Mesenchymal stem cell (in vitro differentiated cells and primary cell): ENCODE data around the gene TRAK2.

Experiments used
- DNase-seq: peaks from one replicate; pipeline ENCODE4 v3.0.0-alpha.2; 2013
- H2AFZ ChIP-seq: one replicate; pipeline ENCODE4 v1.6.1; 2013; ENCODE audit warnings: low read depth, mild to moderate bottlenecking, control low read depth, inconsistent platforms, low read length, moderate library complexity
- H2AK5ac ChIP-seq: 2 replicates; pipeline ENCODE4 v1.6.1; 2013; ENCODE audit warnings: low read length, moderate library complexity, mild to moderate bottlenecking, inconsistent platforms; ENCODE audit not compliant: severe bottlenecking
- H2BK120ac ChIP-seq: one replicate; pipeline ENCODE4 v1.6.1; 2013; ENCODE audit warnings: low read depth, mild to moderate bottlenecking, inconsistent platforms, low read length, moderate library complexity
- H2BK12ac ChIP-seq, 2 experiments: one replicate each; pipeline ENCODE4 v1.6.1; 2013; ENCODE audit warnings: inconsistent platforms in 2 of 2, low read length in 2 of 2, mild to moderate bottlenecking in 2 of 2, moderate library complexity in 2 of 2, control low read depth in 1 of 2
- H2BK15ac ChIP-seq: one replicate; pipeline ENCODE4 v1.6.1; 2013; ENCODE audit warnings: mild to moderate bottlenecking, low read depth, inconsistent platforms; ENCODE audit not compliant: poor library complexity, severe bottlenecking
- H2BK5ac ChIP-seq: 2 replicates; pipeline ENCODE4 v1.6.1; 2013; ENCODE audit warnings: low read depth, mild to moderate bottlenecking, low read length, control low read depth, inconsistent platforms; ENCODE audit not compliant: poor library complexity, severe bottlenecking
- H3K14ac ChIP-seq, 2 experiments: one replicate each; pipeline ENCODE4 v1.6.1; 2013; ENCODE audit warnings: inconsistent platforms in 2 of 2, low read length in 2 of 2, control low read depth in 1 of 2, mild to moderate bottlenecking in 1 of 2, moderate library complexity in 1 of 2
- H3K18ac ChIP-seq, 2 experiments: one replicate each; pipeline ENCODE4 v1.6.1; 2013; ENCODE audit warnings: inconsistent platforms in 2 of 2, low read length in 2 of 2, control low read depth in 1 of 2, low read depth in 1 of 2, mild to moderate bottlenecking in 1 of 2
- H3K23ac ChIP-seq, 2 experiments: one replicate each; pipeline ENCODE4 v1.6.1; 2013; ENCODE audit warnings: inconsistent platforms in 2 of 2, low read length in 2 of 2, mild to moderate bottlenecking in 2 of 2, moderate library complexity in 2 of 2, control low read depth in 1 of 2
- H3K27ac ChIP-seq: 2 replicates; pipeline ENCODE4 v1.5.1; 2013; ENCODE audit warnings: mild to moderate bottlenecking, moderate library complexity, low read length, control low read depth, inconsistent platforms; ENCODE audit not compliant: poor library complexity, severe bottlenecking
- H3K27me3 ChIP-seq, 2 experiments: 2 replicates each; pipeline versions ENCODE4 v1.6.1 to v1.7.0; 2013; ENCODE audit warnings: low read length in 2 of 2, mild to moderate bottlenecking in 2 of 2, moderate library complexity in 2 of 2, control low read depth in 1 of 2, inconsistent platforms in 1 of 2; ENCODE audit not compliant: control insufficient read depth in 1 of 2, insufficient read depth in 1 of 2
- H3K36me3 ChIP-seq, 2 experiments: 2 replicates each; pipeline versions ENCODE4 v1.6.1 to v1.7.0; 2013; ENCODE audit warnings: low read length in 2 of 2, control low read depth in 1 of 2, inconsistent platforms in 1 of 2, low read depth in 1 of 2, mild to moderate bottlenecking in 1 of 2; ENCODE audit not compliant: insufficient read depth in 2 of 2, control insufficient read depth in 1 of 2
- H3K4ac ChIP-seq, 2 experiments: one replicate each; pipeline ENCODE4 v1.6.1; 2013; ENCODE audit warnings: inconsistent platforms in 2 of 2, low read length in 2 of 2, mild to moderate bottlenecking in 2 of 2, moderate library complexity in 2 of 2, control low read depth in 1 of 2, low read depth in 1 of 2
- H3K4me1 ChIP-seq: 2 replicates; pipeline ENCODE4 v1.6.1; 2013; ENCODE audit warnings: low read depth, low read length, control low read depth; ENCODE audit not compliant: control insufficient read depth, insufficient read depth
- H3K4me2 ChIP-seq: 2 replicates; pipeline ENCODE4 v1.6.1; 2013; ENCODE audit warnings: low read length, mild to moderate bottlenecking, inconsistent platforms; ENCODE audit not compliant: poor library complexity, severe bottlenecking
- H3K4me3 ChIP-seq, 2 experiments: 2 replicates each; pipeline versions ENCODE4 v1.5.1 to v1.7.0; 2013; ENCODE audit warnings: low read length in 2 of 2, mild to moderate bottlenecking in 2 of 2, control low read depth in 1 of 2, low read depth in 1 of 2; ENCODE audit not compliant: insufficient read depth in 1 of 2
- H3K79me1 ChIP-seq: replicated peaks from 2 replicates; pipeline ENCODE4 v1.6.1; 2013; ENCODE audit warnings: mild to moderate bottlenecking, control low read depth, low read length, inconsistent platforms; ENCODE audit not compliant: poor library complexity, severe bottlenecking
- H3K9ac ChIP-seq: 2 replicates; pipeline ENCODE4 v1.7.0; 2013; ENCODE audit warnings: mild to moderate bottlenecking, low read length, moderate library complexity
- H3K9me3 ChIP-seq: 2 replicates; pipeline ENCODE4 v1.7.0; 2013; ENCODE audit warnings: mild to moderate bottlenecking, low read length; ENCODE audit not compliant: control insufficient read depth
- H4K8ac ChIP-seq: one replicate; pipeline ENCODE4 v1.6.1; 2013; ENCODE audit warnings: inconsistent platforms, mild to moderate bottlenecking, low read length, moderate library complexity
- H4K91ac ChIP-seq: one replicate; pipeline ENCODE4 v1.6.1; 2013; ENCODE audit warnings: mild to moderate bottlenecking, low read length, inconsistent platforms
- WGBS: methylation state at CpG from one replicate; pipeline ENCODE4 v1.1.7; 2013; ENCODE audit warnings: mixed read lengths; 5-methylcytosine and 5-hydroxymethylcytosine counted together

The TRAK2 gene

DNA sequence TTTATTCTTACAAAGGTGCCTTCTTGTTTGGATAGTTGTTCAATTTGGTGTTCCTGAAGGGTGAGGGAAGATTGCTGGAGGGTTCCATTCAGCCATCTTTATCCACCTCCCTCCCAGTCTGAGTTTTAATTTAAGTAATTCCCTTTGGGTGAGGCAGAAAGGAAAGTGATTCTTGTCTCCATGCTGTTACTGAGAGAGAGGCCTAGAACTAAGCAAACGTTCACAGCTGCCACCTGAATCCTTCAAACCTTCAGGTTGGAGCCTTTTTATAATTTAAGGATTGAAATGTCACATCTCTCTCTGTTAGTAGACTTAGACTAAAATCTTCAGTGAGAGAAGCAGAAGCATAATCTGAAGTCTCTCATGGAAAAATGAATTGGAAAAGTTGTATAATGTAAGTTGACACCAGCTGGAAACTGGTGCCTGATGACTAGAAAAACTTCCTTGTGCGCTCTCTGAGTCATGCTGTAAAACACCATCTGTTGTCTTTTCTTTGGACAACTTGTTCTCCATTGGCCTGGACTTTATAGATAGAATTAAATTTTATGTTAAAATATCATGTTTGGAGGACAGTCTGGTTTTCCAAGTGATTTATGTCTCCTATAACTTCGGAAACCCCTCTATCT is 14.9 kb upstream of the TRAK2 start:
- no peak overlapping the region for H3K4me3 ChIP-seq
- peak overlapping the region; percentile 48 for H3K4me2 ChIP-seq
- H4K91ac ChIP-seq, result no peak overlapping the region
- no peak overlapping the region for H2AK5ac ChIP-seq
- no peak overlapping the region for H3K23ac ChIP-seq
- H2BK15ac ChIP-seq, result no peak overlapping the region
- peaks cover 10% of the 10 kb centered on the region for H3K79me1 ChIP-seq
- no peak overlapping the region for H3K4ac ChIP-seq
- 81% methylated on average over 2 of the region's 3 CpGs for WGBS
- H2BK12ac ChIP-seq, result no peak overlapping the region
- H4K8ac ChIP-seq, result no peak overlapping the region
- H3K9ac ChIP-seq, result peak overlapping the region; percentile 70
- no peak overlapping the region for H2AFZ ChIP-seq
- peak overlapping the region; percentile 92 for H3K27ac ChIP-seq
- no peak overlapping the region for H3K18ac ChIP-seq
- H3K4me1 ChIP-seq, result peaks cover 14% of the 10 kb centered on the region
- no peaks in the 10 kb centered on the region for H3K27me3 ChIP-seq
- H3K14ac ChIP-seq, result no peak overlapping the region
- no peak overlapping the region for H2BK5ac ChIP-seq
- H3K36me3 ChIP-seq, result peaks cover 14 to 74% of the 10 kb centered on the region in 2 experiments
- peak; percentile 72 for DNase-seq
- H2BK120ac ChIP-seq, result no peak overlapping the region
- peaks cover 1% of the 10 kb centered on the region for H3K9me3 ChIP-seq

DNA sequence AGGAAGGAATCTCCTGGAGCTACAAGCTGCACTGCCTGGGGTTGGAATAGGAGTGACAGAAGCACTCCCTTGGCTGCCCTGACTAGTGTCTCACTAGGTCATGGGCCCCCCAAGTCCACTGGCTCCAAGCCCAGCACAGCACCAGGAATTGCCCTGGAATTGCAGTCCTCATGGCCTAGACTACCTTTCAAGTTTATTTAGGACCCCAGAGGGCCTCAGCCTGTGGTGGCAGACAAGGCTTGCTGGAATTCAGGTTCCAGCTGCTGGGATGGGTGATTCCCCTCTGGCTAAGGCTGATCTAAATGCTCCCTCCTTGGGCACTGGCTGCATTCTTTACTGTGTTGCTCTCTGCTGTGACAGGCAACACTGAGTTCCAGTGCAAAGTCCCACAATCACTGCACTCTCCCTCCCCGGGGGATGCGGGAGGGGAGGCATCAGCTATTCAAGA is 14.3 kb upstream of the TRAK2 start:
- Histone ChIP-seq H3K4me2 (no peak overlapping the region), H3K4ac (no peak overlapping the region), H3K79me1 (peaks cover 10% of the 10 kb centered on the region), H3K36me3 (peaks cover 13 to 74% of the 10 kb centered on the region in 2 experiments), H2BK12ac (peak overlapping the region in 1 of 2 experiments; percentile 84), H3K4me3 (no peak overlapping the region), H4K91ac (no peak overlapping the region), H3K27ac (peak overlapping the region; percentile 92), H4K8ac (peak overlapping the region; percentile 41), H2BK120ac (peak overlapping the region; percentile 5), H3K9ac (peak overlapping the region; percentile 70), H3K4me1 (peaks cover 14% of the 10 kb centered on the region), H3K9me3 (peaks cover 4% of the 10 kb centered on the region), H3K18ac (peak overlapping the region in 1 of 2 experiments; percentile 62), H2BK5ac (peak overlapping the region; percentile 69), H3K14ac (no peak overlapping the region), H2BK15ac (peak overlapping the region; percentile 28), H3K23ac (no peak overlapping the region), H3K27me3 (no peaks in the 10 kb centered on the region), H2AK5ac (no peak overlapping the region), H2AFZ (no peak overlapping the region)
- no CpG with 5 or more reads among the region's 2 CpGs for WGBS
- peak; percentile 15 for DNase-seq

DNA sequence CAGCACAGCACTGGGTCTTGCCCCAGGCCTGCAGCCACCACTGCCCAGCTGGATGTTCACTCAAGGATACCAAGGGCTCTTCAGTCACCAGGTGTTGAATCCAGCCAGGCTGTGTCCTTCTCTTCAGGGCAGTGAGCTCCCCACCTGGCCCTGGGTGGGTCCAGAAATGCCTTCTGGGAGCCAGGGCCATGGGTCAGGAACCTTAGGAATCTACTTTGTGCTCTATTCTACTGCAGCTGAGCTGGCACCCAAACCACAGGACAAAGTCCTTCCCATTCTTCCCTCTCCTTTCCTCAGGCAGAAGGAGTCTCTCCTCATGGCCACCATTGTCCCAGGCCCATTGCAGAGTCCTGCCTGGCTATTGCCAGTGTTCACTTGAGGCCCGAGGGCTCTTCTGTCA is 13.3 kb upstream of the TRAK2 start:
- no peak for DNase-seq
- H2AK5ac ChIP-seq, result no peak overlapping the region
- H3K4me1 ChIP-seq, result peaks cover 14% of the 10 kb centered on the region
- 90% methylated on average over 1 of the region's 1 CpG for WGBS
- H4K91ac ChIP-seq, result no peak overlapping the region
- peaks cover 13 to 74% of the 10 kb centered on the region in 2 experiments for H3K36me3 ChIP-seq
- no peak overlapping the region for H3K4ac ChIP-seq
- no peak overlapping the region for H3K14ac ChIP-seq
- no peak overlapping the region for H3K23ac ChIP-seq
- H3K79me1 ChIP-seq, result peaks cover 10% of the 10 kb centered on the region
- no peak overlapping the region for H2BK15ac ChIP-seq
- H3K18ac ChIP-seq, result no peak overlapping the region
- H2BK12ac ChIP-seq, result no peak overlapping the region
- H2BK120ac ChIP-seq, result no peak overlapping the region
- no peak overlapping the region for H3K27ac ChIP-seq
- H2AFZ ChIP-seq, result no peak overlapping the region
- no peak overlapping the region for H4K8ac ChIP-seq
- H3K4me2 ChIP-seq, result no peak overlapping the region
- H3K9ac ChIP-seq, result no peak overlapping the region
- no peak overlapping the region for H2BK5ac ChIP-seq
- H3K9me3 ChIP-seq, result peaks cover 7% of the 10 kb centered on the region
- H3K27me3 ChIP-seq, result no peaks in the 10 kb centered on the region
- H3K4me3 ChIP-seq, result no peak overlapping the region

DNA sequence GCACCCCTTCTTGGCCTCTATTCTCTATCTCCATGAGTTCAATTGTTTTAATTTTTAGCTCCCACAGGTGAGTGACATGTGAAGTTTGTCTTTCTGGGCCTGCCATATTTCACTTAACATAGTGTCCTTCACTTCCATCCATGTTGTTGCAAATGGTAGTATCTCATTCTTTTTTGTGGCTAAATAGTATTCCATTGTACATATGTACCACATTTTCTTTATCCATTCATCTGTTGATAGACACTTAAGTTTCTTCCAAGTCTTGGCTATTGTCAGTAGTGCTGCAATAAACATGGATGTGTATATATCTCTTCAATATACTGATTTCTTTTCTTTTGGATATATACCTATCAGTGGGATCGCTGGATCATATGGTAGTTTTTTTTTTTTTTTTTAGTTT is 9.3 kb upstream of the TRAK2 start:
- Histone ChIP-seq H3K18ac (no peak overlapping the region), H3K4ac (no peak overlapping the region), H2BK15ac (no peak overlapping the region), H3K27me3 (no peaks in the 10 kb centered on the region), H3K9ac (no peak overlapping the region), H2AFZ (no peak overlapping the region), H4K91ac (no peak overlapping the region), H3K9me3 (peaks cover 7% of the 10 kb centered on the region), H3K4me2 (no peak overlapping the region), H2BK120ac (no peak overlapping the region), H3K27ac (no peak overlapping the region), H2BK5ac (no peak overlapping the region), H3K4me1 (peaks cover 10% of the 10 kb centered on the region), H3K79me1 (peaks cover 9% of the 10 kb centered on the region), H4K8ac (no peak overlapping the region), H3K23ac (no peak overlapping the region), H3K14ac (no peak overlapping the region), H2AK5ac (no peak overlapping the region), H2BK12ac (no peak overlapping the region), H3K4me3 (no peak overlapping the region), H3K36me3 (peaks cover 16 to 83% of the 10 kb centered on the region in 2 experiments)
- WGBS, result no CpG with 5 or more reads among the region's 1 CpG
- no peak for DNase-seq
